ENCODE data around the gene BPIFB4.

DNA sequence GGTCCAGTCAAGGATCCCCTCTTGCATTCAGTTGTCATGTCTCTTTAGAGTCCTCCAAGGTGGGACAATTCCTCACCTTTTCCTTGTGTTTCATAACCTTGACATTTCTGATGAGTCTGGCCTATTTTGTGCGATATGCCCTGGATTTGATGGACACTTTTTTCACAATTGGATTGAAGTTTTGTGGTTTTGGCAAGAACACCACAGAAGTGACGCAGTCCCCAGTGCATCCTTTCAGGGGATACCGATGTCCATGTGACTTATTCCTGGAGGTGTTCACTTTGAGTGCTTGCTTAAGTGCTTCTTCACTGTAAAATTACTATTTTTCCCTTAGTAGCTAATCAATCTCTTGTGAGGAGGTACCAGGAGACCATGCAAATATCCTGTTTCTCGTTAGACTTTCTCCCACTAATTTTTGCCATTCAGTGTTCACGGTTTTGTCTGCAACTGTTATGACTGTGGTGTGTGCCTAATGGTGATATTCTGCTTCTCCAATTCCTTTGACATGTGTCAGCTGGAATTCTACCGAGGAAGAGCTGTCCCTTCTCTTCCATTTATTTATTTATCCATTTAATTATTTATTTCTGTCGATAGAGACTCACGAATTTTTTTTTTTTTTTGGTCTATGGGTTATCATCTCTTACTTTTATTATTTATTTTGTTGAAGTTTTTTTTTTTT lies 30.8 kb downstream of the BPIFB4 start:
- TF ChIP-seq, protein P1, sequence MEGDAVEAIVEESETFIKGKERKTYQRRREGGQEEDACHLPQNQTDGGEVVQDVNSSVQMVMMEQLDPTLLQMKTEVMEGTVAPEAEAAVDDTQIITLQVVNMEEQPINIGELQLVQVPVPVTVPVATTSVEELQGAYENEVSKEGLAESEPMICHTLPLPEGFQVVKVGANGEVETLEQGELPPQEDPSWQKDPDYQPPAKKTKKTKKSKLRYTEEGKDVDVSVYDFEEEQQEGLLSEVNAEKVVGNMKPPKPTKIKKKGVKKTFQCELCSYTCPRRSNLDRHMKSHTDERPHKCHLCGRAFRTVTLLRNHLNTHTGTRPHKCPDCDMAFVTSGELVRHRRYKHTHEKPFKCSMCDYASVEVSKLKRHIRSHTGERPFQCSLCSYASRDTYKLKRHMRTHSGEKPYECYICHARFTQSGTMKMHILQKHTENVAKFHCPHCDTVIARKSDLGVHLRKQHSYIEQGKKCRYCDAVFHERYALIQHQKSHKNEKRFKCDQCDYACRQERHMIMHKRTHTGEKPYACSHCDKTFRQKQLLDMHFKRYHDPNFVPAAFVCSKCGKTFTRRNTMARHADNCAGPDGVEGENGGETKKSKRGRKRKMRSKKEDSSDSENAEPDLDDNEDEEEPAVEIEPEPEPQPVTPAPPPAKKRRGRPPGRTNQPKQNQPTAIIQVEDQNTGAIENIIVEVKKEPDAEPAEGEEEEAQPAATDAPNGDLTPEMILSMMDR (IDR thresholded peaks at IDR 0.05; ENCODE audit: low read depth, low read length): no peak
- TF ChIP-seq POLR2A (IDR thresholded peaks at IDR 0.05; ENCODE audit: extremely low read depth, insufficient read length) (no peak), MYC (IDR thresholded peaks at IDR 0.05; ENCODE audit: low read depth, low read length) (no peak)
